ENCODE measurements around the gene ANO7.

ANO7 gene, protein sequence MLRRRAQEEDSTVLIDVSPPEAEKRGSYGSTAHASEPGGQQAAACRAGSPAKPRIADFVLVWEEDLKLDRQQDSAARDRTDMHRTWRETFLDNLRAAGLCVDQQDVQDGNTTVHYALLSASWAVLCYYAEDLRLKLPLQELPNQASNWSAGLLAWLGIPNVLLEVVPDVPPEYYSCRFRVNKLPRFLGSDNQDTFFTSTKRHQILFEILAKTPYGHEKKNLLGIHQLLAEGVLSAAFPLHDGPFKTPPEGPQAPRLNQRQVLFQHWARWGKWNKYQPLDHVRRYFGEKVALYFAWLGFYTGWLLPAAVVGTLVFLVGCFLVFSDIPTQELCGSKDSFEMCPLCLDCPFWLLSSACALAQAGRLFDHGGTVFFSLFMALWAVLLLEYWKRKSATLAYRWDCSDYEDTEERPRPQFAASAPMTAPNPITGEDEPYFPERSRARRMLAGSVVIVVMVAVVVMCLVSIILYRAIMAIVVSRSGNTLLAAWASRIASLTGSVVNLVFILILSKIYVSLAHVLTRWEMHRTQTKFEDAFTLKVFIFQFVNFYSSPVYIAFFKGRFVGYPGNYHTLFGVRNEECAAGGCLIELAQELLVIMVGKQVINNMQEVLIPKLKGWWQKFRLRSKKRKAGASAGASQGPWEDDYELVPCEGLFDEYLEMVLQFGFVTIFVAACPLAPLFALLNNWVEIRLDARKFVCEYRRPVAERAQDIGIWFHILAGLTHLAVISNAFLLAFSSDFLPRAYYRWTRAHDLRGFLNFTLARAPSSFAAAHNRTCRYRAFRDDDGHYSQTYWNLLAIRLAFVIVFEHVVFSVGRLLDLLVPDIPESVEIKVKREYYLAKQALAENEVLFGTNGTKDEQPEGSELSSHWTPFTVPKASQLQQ

DNA sequence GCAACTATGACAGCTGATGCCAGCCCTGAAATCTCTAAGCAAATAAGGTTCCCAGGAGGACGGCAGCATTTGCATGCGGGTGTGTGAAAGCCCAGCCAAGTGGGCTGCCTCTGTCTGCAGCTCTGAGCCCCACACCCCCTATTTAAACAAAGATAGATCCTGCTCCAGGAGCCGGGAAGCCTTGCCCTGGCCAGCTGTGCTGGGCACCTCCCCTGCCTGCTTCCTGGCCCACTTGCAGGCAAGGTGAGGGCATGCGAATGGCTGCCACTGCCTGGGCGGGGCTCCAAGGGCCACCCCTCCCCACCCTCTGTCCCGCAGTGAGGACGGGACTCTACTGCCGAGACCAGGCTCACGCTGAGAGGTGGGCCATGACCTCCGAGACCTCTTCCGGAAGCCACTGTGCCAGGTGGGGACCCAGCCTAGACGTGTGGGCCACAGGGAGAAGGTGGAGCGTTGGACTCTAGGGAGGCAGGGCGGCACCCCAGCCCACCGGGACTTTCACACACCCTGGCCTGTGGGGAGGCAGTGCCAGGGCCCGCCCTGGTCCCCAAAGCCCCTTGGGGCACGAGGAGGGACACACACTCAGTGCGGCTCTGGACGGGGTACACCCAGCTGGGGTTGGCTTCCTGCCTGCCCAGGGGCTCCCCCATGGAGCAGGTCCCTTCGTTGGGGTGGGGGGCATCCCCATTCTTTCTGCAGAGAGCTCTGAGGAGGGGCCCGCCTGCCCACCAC is at the start of gene ANO7:
Gene ANO7, plus strand, starts transcription at position 317 of the 732 bp plus-strand sequence. CDS start 1,387 bp downstream, outside the sequence.
- no peak for DNase-seq

DNA sequence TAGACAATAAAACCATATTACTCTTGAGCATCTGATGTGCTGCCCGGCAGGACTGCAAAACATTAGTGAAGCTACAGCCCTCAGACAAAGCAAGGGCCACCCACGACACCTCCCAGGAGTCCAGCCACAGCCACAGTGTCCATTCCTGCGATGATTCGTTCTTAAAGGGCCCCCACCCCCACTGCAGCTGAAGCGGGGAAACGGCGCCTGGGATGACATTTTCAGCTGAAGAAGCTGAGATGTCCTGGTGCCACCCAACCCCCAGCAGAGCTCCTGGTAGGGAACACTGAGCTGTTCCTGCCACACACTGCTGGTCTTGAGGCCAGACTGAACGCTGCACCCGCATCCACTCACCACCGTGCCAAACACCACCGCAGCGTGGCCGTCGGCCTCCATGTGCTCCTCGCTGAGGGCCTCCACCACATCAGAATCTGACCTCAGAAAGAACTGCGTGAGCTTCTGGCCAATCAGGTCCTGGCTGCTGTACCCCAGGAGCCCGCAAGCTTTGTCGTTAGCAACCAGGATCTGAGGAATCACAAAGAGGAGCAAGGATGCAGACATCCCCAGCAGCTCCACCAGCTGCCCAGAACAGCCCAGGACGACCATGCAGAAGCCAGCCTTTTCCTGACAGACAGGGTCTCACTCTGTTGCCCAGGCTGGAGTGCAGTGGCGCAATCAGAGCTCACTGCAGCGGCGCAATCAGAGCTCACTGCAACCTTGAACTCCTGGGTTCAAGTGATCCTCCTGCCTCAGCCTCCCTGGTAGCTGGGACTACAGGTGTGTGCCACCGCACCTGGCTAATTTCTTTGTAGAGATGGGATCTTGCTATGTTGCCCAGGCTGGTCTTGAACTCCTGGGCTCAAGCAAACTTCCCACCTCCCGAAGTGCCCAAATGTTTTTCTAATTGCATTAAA is 48.7 kb upstream of the ANO7 start:
- no peak for DNase-seq

DNA sequence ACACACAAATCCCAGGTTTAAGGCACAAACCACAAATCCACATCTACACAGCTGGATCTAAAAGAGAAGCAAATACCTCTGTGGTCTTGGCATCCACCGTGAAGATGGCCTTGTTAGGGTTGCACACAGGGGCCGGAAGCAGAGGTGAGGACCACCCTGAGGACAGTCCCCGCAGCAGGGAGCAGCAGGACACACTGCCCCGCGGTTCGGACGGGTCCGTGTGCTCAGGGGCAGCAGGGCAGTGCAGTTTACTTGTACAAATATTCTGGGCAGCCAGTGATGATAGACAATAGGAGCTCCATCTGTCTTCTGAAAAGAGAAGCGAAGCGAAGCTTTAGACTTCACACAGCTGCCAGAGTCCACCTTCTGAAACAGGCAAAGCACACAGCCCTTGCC is 48.0 kb upstream of the ANO7 start:
- no peak for DNase-seq

DNA sequence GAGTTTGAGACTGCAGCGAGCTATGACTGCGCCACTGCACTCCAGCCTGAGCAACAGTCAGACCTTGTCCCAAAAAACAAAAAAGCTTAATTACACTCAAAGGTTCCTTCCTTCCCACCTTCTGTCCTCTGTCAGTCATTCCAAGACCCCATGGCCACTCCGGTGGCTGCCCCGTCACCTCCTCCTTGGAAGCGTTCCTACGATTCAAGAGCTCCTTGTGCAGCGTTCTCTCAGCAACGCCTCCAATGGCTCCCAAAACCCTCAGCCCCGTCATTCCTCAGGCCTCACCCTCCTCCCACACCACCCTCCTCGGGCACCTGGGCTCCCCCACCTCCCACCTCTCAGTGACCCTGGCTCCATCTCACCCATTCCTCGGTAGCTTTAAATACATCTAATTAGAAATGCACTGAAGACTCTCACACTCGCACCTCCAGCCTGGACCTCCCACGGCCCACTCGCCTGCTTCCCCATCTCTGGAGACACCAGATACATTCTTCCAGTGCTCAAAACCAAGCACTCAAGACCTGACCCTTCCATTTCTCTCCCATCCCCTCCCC is 47.2 kb upstream of the ANO7 start:
- no peak for DNase-seq

DNA sequence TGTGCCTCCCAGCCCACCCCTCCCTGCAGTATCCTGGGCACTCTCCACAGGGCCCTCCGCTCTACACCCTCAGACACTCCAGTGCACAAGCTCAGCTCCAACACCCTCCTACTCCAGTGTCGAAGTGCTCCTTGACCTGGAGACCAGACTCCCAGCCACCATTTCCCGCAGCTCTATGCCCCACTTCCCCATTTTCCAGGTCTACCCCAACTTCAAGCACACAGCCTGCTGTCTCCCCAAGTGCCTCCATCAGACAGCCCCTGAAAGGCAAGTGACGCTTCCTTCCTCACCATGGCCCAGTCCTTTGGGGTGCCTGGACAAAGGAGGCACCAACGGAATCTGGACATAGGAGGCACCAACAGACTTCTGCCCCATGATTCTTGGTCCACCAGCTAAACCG is 46.4 kb upstream of the ANO7 start:
- DNase-seq, result no peak

DNA sequence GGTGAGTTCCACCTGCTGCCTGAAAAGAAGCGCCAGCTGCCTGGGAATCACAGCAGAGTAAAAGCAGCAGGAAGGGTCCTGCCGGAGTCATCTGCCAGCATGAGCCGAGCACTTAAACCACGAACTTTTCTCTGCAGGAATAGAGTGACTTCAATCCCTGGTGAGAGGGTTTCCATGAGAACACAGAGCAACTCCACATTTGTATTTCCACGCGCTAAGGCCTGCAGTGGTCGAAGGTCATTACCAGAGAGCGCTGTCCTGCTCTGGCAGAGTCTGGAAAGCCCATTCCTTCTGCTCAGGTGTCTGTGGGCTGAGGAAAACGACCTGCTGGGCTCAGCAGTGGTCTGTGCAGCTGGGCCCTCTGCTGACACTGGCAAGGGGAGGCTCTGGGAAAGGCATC is 45.9 kb upstream of the ANO7 start:
- DNase-seq, result no peak

DNA sequence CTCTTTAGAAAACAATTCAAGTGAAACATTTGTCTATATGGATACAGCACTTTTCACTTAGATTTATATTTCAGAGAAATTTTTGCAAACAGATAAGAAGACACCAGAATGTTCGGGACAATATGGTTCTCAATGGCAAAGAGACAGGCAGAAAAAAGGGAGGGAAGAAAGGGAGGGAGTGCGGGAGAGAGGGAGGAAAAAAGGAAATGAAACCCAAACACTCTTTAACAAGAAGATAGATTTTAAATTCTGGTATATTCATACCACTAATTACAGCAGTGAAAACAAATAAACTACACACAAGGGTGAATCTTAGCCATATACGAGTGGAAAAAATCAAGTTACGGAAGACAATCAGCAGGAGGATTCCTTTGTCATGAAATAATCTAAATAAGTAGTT is 42.2 kb upstream of the ANO7 start:
- DNase-seq, result no peak

DNA sequence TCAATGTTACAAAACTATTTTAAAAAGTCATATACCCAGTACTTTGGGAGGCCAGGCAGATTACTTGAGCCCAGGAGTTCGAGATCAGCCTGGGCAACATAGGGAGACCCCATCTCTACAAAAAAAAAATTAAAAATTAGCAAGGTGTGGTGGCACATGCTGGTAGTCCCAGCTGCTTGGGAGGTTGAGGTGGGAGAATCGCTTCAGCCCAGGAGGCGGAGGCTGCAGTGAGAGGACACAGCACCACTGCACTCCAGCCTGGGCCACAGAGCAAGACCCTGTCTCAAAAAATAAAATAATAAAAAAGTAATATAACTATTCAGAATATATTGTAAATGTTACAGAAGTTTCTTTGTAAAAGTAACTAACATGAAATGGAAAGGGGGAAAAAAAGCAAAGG is 41.1 kb upstream of the ANO7 start:
- DNase-seq, result no peak

DNA sequence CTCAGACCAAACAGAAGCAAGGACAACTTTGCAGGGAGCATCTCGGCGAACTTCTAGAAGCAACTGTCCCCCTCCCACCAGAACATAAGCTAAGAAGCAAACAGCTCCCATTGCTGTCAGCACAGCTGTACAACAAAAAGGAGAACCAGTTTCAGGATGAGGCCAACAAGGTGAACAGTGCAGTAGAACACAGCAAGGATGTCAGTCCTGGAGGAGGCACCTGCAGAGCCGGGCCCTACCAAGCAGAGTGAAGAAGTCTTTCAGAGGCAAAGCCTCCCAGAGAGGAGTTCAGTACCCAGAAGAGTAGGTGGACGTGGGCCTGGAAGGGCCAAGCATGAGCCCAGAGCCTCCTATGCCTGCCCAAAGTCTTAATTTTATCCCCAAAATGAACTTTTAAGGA is 40.2 kb upstream of the ANO7 start:
- no peak for DNase-seq

DNA sequence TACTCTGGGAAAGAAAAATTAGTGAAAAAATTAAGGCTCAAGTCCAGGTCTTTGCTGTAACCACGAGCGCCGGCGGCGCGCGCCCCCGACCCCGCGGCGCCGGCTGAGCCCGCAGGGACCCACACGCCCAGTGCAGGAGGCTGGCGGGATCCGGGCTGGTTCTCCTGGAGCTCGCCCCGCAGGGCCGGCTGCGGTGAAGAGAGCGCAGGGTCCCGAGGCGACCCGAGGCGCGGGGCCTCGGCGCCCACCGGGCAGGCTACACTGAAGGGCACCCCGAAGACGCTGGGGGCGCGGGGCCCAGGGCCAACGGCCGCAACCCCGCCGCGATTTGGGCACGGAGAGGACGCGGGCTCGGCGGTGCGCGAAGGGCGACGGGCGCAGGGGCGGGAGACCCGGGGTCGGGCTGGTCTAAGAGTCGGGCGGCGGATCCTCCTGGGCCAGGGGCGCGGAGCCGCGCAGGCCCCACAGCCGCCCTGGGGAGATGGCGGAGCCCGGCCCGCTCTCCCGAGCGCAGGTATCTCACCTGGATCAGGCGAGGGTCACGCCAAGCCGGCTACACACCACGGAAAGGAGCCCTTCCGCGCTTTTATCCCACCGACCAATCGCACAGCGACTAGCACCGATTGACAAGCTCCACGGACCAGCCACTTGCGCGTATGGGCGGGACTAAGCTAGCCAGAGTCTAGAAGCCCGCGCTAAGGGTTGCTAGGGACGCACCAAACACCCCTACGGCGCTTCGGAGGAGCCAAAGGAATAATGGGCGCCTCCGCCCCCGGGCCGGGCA is 39.4 kb upstream of the ANO7 start, which contains the start of gene PASK:
Gene PASK, minus strand, starts transcription at position 582 of the 784 bp plus-strand sequence. CDS start 6,440 bp downstream, outside the sequence.
- DNase-seq, result peak; percentile 70

DNA sequence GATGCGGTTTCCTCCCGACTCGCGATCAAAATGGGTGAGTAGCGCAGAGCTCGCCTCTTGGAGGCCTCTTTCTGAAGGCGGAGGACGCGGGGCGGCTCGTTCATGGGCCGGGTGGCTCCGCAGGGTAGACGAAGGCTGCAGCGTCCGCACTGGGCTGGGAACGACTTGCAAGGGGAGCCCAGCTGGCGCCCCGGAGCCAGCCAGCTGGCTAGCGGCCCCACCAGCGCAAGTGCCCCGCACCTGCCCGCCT is 38.9 kb upstream of the ANO7 start:
- DNase-seq, result no peak

DNA sequence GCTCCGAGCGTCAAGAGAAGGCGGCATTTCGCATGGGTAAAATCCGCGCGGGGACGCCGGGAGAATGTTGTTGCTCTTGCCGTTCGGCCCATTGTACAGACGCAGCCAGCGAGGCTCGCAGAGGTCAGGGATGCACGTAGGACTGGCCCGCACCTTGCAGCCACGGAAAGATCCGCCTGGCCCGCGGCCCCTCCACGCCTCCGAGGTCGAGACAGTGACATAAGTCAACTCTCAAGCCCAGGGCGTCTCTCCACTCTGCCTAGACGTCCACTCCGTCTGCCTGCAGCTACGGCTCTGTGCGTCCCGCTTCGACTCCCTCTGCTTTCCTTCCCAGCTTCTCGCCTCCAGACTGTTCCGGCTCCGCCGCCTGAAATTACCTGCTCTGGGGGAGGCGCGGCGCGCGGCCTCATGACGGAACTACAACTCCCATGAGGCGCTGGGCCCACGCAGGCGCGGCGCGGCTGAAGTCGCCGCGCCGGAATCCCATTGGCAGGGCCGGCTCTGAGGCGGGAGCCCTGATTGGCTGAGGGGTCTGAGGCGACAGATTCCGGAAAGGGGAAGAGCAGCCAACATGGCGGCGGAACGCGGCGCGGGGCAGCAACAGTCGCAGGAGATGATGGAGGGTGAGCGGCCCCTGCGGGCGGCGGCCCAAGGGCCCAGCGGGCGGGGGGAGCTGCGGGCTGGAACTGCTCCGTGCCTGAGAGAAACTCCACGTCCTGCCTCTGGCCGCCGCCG is 38.4 kb upstream of the ANO7 start, which contains the start of gene PPP1R7:
Gene PPP1R7, plus strand, starts transcription at position 543 of the 735 bp plus-strand sequence. Its CDS starts 29 bp downstream, at position 572.
- DNase-seq, result peak; percentile 73

DNA sequence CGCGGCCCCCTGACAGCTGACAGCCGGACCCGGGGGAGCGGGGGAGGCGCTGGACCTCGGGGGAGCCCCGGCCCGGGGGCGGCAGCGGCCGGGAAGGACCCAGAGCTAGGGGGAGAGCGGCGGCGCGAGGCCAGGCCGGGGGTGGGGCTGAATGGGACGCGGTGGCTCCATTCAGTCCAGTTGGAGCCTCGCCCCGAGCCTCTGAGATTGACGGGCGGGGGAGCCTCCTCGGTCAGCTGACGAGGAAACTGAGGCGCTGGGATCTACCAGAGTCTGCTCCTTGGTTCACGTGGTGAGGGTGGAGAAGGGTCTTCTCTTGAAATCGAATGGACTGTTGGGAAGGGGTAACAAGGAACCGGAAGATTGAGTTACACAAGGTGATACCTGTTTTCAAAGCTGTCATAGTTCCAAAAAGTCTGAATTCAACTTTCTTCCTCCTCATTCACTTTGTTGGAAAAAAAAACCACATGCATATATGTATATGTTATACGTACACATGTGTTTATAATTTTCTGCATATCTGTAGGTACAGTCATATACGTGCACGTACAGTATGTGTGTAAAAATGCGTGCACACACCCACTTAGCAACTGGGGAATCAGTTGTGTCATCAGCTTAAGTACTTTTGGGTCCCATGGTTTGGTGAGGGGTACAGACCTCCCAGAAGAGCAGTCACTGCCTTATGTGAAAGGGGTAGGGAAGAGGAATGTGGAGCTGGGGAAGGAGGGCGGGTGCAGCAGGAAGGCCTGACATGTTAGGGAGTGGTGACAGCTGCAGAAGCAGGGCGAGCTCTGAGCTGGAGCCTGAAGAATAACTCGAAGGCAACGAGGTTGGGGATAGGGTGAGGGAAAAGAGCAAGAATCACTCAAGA is 37.6 kb upstream of the ANO7 start:
- DNase-seq, result no peak

DNA sequence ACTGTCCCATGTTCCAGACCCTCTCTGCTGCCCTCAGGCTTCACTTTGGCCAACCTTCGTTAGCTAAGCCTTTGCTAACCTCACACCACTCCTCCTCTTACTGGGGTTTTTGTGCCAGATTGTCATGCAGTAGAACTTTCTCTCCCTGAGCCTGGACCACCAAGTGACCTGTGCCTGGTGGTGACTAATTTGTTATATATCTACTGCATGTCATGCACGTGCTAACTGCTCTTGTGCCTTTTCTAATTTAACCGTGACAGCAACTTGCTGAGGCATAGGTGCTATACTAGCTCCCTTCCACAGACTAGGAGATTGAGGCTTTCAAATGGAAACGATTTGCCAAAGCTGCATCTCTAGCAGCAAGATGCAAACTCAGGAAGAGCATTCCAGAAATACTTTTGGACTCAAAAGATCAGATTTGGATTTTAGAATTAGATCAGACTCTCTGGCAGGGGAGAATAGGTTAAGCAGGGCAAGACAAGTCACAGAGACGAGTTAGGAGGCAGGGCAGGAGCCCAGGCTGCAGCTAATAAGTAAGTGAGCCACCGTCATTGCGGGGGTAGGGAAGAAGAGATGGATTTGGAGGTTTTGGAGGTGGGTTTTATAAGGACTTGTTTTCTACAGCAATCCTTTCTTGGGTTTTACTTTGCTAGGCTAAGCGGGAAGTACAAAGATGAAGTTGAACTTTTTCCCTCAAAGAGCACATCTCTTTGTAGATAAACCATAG is 36.4 kb upstream of the ANO7 start:
- DNase-seq, result no peak

DNA sequence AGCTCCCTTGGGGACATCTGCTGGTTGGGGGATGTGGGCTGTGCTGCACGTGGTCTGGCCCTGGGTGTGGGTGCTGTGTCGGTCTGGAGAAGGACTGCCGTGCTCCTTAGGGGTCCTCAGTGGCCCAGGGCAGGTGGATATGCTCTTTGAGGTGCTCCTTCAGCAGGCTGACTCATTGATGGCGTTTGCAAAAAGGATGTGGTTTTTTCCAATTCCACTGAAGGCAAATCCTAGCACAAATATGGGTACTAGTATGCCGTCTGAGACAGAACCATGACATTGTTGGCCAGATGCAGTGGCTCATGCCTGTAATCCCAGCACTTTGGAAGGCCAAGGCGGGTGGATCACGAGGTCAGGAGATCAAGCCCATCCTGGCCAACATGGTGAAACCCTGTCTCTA is 34.9 kb upstream of the ANO7 start:
- DNase-seq, result no peak

DNA sequence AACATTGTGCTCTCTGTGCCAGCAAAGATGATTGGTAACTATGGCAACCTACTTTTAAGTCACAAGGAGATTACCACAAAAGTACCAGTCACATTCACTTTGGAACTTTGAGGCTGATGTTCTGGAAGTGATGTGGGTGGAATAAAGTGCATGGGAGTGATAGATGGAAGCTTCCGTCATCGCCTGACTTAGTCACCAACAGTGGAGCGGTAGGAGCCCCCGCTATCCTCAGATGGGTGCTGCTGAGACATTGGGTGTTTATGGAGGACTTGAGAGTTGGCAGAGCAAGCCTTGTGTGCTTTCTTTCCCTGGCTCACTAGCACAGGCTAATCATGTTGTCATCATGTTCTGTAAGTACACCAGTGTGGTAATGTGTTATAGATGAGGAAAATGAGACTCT is 33.6 kb upstream of the ANO7 start:
- DNase-seq, result no peak

DNA sequence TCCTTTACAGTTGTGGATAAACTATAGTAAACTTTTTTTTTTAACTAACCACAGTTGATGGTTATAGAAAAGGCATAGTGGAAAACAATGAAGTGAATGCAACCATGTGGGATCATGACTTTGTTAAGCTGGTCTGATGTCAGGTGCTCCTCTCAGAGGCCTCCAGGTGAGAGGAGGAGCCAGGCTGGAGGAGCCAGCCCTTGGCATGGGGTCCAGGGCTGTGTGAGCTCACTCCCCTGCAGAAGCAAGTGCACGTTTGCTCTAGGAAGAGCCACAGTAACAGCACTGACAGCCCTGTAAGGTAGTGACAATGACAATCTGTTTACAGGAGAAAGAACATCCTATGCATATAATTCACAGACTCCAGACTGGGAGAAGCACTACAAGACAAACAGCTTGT is 32.5 kb upstream of the ANO7 start:
- no peak for DNase-seq

DNA sequence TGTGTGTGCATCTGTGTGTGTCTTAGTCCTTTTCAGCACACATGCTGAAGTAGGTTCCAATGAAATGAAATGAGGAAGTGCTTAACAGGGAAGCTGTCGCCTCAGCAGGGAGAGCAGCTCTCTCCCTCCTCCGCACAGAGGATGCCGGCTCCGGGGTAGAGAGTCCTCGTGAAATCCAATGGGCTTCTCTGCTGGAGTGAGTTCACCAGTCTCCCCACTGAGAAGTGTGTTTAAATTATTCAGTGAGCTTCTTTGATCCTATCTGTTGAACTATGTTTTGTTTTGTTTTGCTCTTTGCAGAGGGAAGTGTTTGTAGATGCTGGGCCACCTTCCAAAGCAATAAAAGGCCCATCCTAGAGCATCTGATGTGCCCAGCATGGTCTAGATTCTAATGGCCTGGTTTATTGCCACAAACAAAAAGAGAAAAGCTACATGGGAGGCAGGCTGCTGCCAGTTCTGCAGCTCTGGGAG is 31.5 kb upstream of the ANO7 start:
- DNase-seq, result no peak
